Mononuclear cell (primary cell): Measurements from ENCODE around the gene CMYA5. TPM values are rescaled to one million over a fixed set of nuclear protein-coding genes. Genes with fewer than 3 reads are reported as not detected.

Source experiments
- H3K27me3 ChIP-seq: 2 replicates; pipeline ENCODE4 v1.6.0; 2011; ENCODE audit warnings: low read length, control low read depth; ENCODE audit not compliant: insufficient read depth
- H3K4me1 ChIP-seq: 2 replicates; pipeline ENCODE4 v1.5.1; 2011; ENCODE audit warnings: mild to moderate bottlenecking, low read length, control low read depth; ENCODE audit not compliant: insufficient read depth
- H3K4me3 ChIP-seq: 2 replicates; pipeline ENCODE4 v1.5.1; 2011; ENCODE audit warnings: mild to moderate bottlenecking, low read length, moderate library complexity
- H3K9me3 ChIP-seq: 2 replicates; pipeline ENCODE4 v1.5.1; 2011; ENCODE audit warnings: low read depth, mild to moderate bottlenecking, control low read depth, low read length
- total RNA-seq: library from RNA; depleted of rRNA; stranded (reverse); fragments of >200 nt; gene quantifications from one replicate; pipeline ENCODE4 v1.2.3, GENCODE V29; 2012

Gene CMYA5
- total RNA-seq, 1 donor = 0.21 TPM

- Histone ChIP-seq H3K27me3 (no peaks in the 10 kb centered on the region), H3K4me3 (no peak overlapping the region), H3K9me3 (no peaks in the 10 kb centered on the region), H3K4me1 (peaks cover 5% of the 10 kb centered on the region)
Measured at GRCh38 chr5:79791843-79792242, 102.2 kb downstream of the CMYA5 start.

- Histone ChIP-seq H3K27me3 (no peaks in the 10 kb centered on the region), H3K4me1 (peaks cover 5% of the 10 kb centered on the region), H3K9me3 (no peaks in the 10 kb centered on the region), H3K4me3 (no peak overlapping the region)
Measured at GRCh38 chr5:79792463-79792862, 102.8 kb downstream of the CMYA5 start.

GRCh38 chr5:79793304-79793703 lies 103.7 kb downstream of the CMYA5 start:
- Histone ChIP-seq H3K9me3 (no peaks in the 10 kb centered on the region), H3K4me3 (no peak overlapping the region), H3K4me1 (peaks cover 5% of the 10 kb centered on the region), H3K27me3 (no peaks in the 10 kb centered on the region)

- no peaks in the 10 kb centered on the region for H3K27me3 ChIP-seq
- H3K4me1 ChIP-seq = peaks cover 5% of the 10 kb centered on the region
- no peaks in the 10 kb centered on the region for H3K9me3 ChIP-seq
- H3K4me3 ChIP-seq = no peak overlapping the region
Measured at GRCh38 chr5:79793722-79794121, 104.1 kb downstream of the CMYA5 start.

- no peaks in the 10 kb centered on the region for H3K27me3 ChIP-seq
- H3K4me1 ChIP-seq = peaks cover 5% of the 10 kb centered on the region
- no peaks in the 10 kb centered on the region for H3K9me3 ChIP-seq
- H3K4me3 ChIP-seq = no peak overlapping the region
Measured at GRCh38 chr5:79794347-79794746, 104.7 kb downstream of the CMYA5 start.

GRCh38 chr5:79795764-79796398 lies 106.2 kb downstream of the CMYA5 start:
- Histone ChIP-seq H3K4me3 (no peak overlapping the region), H3K27me3 (no peaks in the 10 kb centered on the region), H3K9me3 (no peaks in the 10 kb centered on the region), H3K4me1 (peaks cover 9% of the 10 kb centered on the region)

DNA sequence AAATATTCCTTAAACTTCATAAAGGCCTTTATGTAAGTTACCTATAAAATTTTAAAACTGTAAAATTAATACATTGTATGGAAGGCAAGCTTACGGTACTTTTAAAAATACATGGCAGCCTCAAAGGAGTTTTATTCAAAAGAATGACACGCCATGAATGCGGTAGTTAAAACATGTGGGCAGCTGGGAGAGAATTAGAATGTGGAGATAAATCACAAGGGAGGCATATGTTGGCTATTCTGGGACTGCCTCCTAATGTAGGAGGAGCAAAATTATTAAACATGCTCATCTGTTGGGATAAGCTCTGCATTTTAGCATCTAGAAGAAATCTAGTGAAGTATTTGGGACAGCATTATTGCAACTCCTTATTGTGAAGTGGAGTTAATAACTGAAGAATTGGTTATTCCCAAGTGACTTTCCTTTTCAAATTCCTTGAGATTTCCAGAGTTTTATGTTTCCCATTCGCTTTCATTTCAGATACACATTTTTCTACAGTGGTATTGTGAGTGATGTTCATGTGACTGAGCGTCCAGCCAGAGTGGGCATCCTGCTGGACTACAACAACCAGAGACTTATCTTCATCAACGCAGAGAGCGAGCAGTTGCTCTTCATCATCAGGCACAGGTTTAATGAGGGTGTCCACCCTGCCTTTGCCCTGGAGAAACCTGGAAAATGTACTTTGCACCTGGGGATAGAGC lies 109.4 kb downstream of the CMYA5 start:
- H3K27me3 ChIP-seq = no peaks in the 10 kb centered on the region
- no peak overlapping the region for H3K4me3 ChIP-seq
- peaks cover 22% of the 10 kb centered on the region for H3K4me1 ChIP-seq
- H3K9me3 ChIP-seq = no peaks in the 10 kb centered on the region

DNA sequence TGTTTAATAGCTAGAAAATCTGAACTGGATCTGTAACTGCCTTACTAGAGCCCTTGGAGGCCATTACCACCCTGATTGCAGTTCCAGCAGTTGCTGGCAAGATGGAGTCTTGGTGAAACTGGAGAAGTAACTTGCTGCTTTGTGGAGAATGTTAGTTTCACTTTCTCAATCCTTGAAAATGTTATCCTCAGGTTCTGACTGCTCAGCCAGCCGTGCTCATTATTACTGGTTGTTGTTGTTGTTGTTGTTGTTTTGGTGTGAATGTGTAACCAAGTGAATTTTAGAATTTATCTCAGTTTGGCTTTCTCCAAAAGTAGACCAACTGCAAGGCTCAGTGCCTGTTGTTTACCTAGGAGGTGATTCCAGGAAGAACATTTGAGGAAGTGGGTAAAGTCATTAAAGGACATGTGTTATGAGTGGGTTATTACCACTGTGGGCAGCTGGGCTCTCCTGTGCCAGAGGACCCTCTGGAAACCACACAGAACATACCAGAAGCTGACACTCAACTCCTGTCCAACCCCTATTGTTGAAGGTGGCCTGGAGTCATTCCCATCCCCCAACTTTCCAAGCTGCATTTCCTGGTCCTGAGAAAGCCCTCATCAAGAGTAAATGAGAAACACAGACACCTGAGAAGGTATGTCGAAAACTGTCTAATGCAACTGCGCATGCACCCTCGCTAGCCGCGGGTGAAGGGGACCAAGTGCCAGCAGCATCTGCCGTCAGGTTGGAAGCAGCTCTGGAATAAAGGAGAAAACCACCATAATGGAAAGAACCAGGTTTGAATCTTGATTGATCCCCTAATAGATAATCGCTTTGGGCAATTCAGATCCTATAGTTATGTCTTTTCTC lies 111.6 kb downstream of the CMYA5 start:
- Histone ChIP-seq H3K27me3 (no peaks in the 10 kb centered on the region), H3K4me1 (peaks cover 18% of the 10 kb centered on the region), H3K4me3 (no peak overlapping the region), H3K9me3 (no peaks in the 10 kb centered on the region)

DNA sequence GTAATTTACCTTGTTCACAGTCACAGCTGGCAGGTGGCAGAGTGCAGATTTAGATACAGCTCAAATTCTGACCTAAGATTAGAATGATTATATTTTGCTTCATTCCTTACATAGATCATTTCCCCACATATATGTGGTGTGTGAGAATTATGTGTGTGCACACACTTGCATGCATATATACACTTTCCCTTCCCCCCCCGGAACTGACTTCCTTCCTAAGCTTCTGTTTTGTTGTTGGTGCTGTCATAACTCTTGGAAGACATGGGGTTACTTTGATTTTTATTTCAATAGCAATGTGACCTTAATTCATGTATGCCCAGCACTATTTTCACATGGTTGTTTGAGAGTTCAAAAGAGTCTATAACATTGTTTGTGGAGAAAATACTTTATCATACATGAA lies 112.8 kb downstream of the CMYA5 start:
- Histone ChIP-seq H3K27me3 (no peaks in the 10 kb centered on the region), H3K9me3 (no peaks in the 10 kb centered on the region), H3K4me3 (no peak overlapping the region), H3K4me1 (peaks cover 18% of the 10 kb centered on the region)

DNA sequence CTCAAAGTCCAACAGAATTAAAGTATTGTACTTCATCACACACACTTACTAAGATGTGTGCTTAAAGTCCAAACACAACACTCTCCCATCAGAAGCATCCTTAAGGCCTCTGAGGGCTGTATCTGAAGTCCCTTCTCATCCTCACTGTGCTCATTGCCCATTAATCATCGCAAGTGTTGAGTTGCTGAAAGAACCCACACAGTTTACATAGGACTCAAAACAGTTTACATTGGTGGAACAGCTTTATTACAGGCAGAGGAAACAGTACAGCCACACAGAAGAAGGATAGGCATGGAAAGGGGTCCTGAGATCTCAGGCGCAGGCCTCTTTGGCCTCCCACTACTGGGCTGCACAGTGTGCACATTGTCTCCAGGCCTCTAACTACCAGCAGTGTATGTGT lies 113.4 kb downstream of the CMYA5 start:
- Histone ChIP-seq H3K4me3 (no peak overlapping the region), H3K27me3 (no peaks in the 10 kb centered on the region), H3K4me1 (peaks cover 18% of the 10 kb centered on the region), H3K9me3 (no peaks in the 10 kb centered on the region)

DNA sequence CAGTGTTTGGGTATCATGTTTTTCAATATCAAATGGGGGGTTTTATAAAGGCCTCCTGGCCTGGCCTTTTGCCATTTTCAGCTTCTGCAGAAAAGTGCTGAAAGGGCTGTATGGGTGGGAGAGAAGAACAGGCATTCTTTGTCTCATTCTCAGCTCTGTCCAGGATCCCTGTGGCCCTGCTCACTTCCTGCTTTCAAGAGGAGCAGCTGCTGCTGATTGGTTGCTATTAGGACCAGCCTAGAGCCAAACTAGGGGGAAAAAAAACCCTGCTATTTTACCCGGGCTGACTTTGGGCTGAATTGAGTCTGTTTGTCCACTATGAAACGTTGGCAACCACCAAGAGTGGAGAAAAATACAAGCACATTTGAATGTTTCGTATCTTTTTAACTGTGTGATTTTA lies 117.1 kb downstream of the CMYA5 start:
- Histone ChIP-seq H3K4me3 (no peak overlapping the region), H3K9me3 (no peaks in the 10 kb centered on the region), H3K27me3 (no peaks in the 10 kb centered on the region)

GRCh38 chr5:79809743-79810142 lies 120.1 kb downstream of the CMYA5 start:
- H3K4me3 ChIP-seq = no peak overlapping the region
- no peaks in the 10 kb centered on the region for H3K9me3 ChIP-seq
- no peaks in the 10 kb centered on the region for H3K4me1 ChIP-seq

More for the DNA sequence above, 117.1 kb downstream of the CMYA5 start:
- peaks cover 5% of the 10 kb centered on the region for H3K4me1 ChIP-seq

DNA sequence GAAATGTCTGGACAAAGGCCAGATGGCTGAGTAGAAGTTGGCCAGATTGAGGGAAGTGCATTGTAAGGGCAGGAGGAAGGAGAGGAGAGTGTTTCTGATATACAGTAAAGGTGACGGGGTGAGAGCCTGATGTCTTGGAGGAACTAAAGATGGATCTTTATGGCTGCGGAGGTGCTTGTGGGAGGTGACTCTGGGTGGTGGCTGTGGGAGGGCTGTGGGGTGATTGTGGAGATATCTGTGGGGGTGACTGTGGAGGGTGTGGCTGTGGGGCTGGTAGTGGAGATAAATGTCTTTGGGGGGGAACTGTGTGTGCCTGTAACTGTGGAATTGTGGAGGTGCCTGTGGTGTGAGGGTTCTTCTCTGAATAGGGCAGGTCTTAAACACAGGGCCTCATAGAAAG lies 121.4 kb downstream of the CMYA5 start:
- no peaks in the 10 kb centered on the region for H3K4me1 ChIP-seq
- no peaks in the 10 kb centered on the region for H3K27me3 ChIP-seq
- H3K4me3 ChIP-seq = no peak overlapping the region

More at GRCh38 chr5:79809743-79810142, 120.1 kb downstream of the CMYA5 start:
- no peaks in the 10 kb centered on the region for H3K27me3 ChIP-seq

DNA sequence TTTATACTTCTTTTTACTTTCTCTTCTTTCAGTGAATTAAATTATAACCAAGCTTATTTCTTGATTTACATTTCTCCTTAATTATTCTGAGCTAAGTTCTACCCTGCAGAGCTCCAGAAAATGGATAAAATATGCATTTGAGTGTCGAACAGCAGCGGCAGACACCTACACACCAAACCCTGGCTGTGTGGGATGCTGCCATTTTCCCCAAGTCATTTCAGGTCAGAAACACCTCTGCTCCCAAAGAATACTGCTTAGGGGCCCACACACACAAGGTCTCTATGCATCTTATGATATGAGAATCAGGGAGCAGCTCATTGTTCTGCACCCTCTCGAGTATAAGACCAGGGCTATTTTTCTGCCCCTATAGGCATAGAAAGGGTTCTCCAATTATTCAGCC lies 122.3 kb downstream of the CMYA5 start:
- Histone ChIP-seq H3K4me3 (no peak overlapping the region), H3K4me1 (no peaks in the 10 kb centered on the region), H3K27me3 (no peaks in the 10 kb centered on the region), H3K9me3 (no peaks in the 10 kb centered on the region)

More for the DNA sequence above, 121.4 kb downstream of the CMYA5 start:
- no peaks in the 10 kb centered on the region for H3K9me3 ChIP-seq

DNA sequence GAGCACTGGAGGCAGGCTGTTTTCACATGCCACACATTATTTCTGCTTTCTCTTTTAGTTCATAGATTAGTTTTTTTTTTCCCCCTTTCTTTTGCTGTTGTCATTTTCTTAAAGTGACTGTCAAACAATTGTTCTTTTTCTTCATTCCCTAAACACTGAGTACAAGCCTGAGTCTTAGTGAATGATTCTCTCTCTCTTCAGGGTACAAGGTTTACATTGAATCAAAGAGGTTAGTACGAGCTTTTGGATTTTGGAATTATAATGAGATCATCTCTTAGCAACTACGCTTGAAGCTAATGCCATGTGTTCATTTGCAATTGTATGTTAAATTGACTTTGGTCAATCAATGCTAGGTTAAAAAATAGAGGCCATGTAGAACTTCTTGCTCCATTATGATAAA lies 125.1 kb downstream of the CMYA5 start:
- no peak overlapping the region for H3K4me3 ChIP-seq
- H3K4me1 ChIP-seq = no peaks in the 10 kb centered on the region
- H3K9me3 ChIP-seq = no peaks in the 10 kb centered on the region
- H3K27me3 ChIP-seq = no peaks in the 10 kb centered on the region
